H1 (cell line): Measurements from ENCODE around the gene PTPN9. TPM values are rescaled to one million over a fixed set of nuclear protein-coding genes. Genes with fewer than 3 reads are reported as not detected.

ENCODE experiments used
- ATF2 ChIP-seq: IDR thresholded peaks from 2 replicates; pipeline ENCODE4 v1.6.1; 2012; ENCODE audit warnings: low read length, inconsistent platforms
- CHD7 ChIP-seq: fragments of 300-600 bp; sonication (generic); IDR thresholded peaks from 2 replicates; pipeline ENCODE4 v1.7.1; 2012; ENCODE audit warnings: low read length, moderate library complexity, mild to moderate bottlenecking, inconsistent platforms; ENCODE audit not compliant: insufficient replicate concordance
- CREB1 ChIP-seq: IDR thresholded peaks from 2 replicates; pipeline ENCODE4 v1.6.1; 2012; ENCODE audit warnings: inconsistent platforms
- FOSL1 ChIP-seq: IDR thresholded peaks from 2 replicates; pipeline ENCODE4 v1.6.1; 2011; ENCODE audit warnings: mild to moderate bottlenecking, low read depth, low read length, moderate library complexity; ENCODE audit not compliant: insufficient read depth
- RNF2 ChIP-seq: fragments of 200-900, 300-1000 bp; sonication (generic); IDR thresholded peaks from 2 replicates; pipeline ENCODE4 v1.7.1; 2016; ENCODE audit warnings: borderline replicate concordance, low read depth, mild to moderate bottlenecking, antibody characterized with exemption, low read length; ENCODE audit not compliant: poor library complexity, severe bottlenecking; ENCODE audit errors: missing control alignments
- TAF7 ChIP-seq: optimal IDR thresholded peaks from 2 replicates; pipeline ENCODE3; 2011; ENCODE audit warnings: low read depth, mild to moderate bottlenecking, inconsistent platforms, low read length, moderate library complexity, borderline replicate concordance
- ZNF274 ChIP-seq: IDR thresholded peaks from 2 replicates; pipeline ENCODE4 v1.7.0; 2012; ENCODE audit warnings: low read length, borderline replicate concordance; ENCODE audit errors: extremely low read depth
- polyA plus RNA-seq, 7 experiments: library from polyadenylated mRNA; depleted of rRNA in 3 of 7; stranded (reverse) in 5 of 7; unstranded in 2 of 7; fragments of >200 nt in 5 of 7; fragments of 200-250 nt in 2 of 7; gene quantifications; 1 replicate in 5 of 7; 2 replicates in 1 of 7; 4 replicates in 1 of 7; pipeline versions ENCODE4 v1.2.1 to v1.2.3, GENCODE V29; 2011 to 2013; ENCODE audit warnings: missing spikeins in 2 of 7, mixed read lengths in 2 of 7
- total RNA-seq: library from RNA; stranded (reverse); fragmentation: NEBNext Ultra II Directional; extraction: Animal tissue kit (Norgen Biotek cat#: 25700); gene quantifications from 2 replicates; pipeline ENCODE4 v1.2.1, GENCODE V29; 2021
- TF ChIP-seq, protein P1 (sequence below): IDR thresholded peaks from 2 replicates; pipeline ENCODE4 v1.6.1; 2012; ENCODE audit warnings: inconsistent platforms

The PTPN9 gene
- total and polyA plus RNA-seq, 2 of the 8 experiments (the other 6 are each of a cell fraction or from before 2014, with no cell fraction given): 46.6 to 57.4 TPM

- TF ChIP-seq, protein P1, sequence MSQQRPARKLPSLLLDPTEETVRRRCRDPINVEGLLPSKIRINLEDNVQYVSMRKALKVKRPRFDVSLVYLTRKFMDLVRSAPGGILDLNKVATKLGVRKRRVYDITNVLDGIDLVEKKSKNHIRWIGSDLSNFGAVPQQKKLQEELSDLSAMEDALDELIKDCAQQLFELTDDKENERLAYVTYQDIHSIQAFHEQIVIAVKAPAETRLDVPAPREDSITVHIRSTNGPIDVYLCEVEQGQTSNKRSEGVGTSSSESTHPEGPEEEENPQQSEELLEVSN: no peak
- TF ChIP-seq FOSL1 (no peak), RNF2 (no peak), TAF7 (no peak), CREB1 (no peak), ATF2 (peak; percentile 50; the same call in 1 of the 2 replicates), CHD7 (no peak), ZNF274 (no peak)
Measured at GRCh38 chr15:75455982-75456531, 123.1 kb downstream of the PTPN9 start (continued).
